Measurements from ENCODE around the gene CDH13.

DNA sequence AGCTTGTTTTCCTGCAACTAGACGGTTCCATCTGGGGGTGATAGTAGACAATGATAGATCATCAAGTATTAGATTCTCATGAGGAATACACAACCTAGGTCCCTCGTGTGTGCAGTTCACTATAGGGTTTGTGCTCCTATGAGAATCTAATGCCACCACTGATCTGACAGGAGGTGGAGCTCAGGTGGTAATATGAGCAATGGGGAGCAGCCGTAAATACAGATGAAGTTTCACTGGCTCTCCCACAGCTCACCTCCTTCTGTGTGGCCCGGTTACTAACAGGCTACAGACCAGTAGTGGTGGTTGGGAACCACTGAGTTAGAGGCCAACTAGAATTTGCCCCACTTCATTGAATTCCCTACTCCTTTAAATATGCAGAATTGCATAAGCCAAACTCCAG lies 1033.5 kb downstream of the CDH13 start:
- TF ChIP-seq, protein P1, sequence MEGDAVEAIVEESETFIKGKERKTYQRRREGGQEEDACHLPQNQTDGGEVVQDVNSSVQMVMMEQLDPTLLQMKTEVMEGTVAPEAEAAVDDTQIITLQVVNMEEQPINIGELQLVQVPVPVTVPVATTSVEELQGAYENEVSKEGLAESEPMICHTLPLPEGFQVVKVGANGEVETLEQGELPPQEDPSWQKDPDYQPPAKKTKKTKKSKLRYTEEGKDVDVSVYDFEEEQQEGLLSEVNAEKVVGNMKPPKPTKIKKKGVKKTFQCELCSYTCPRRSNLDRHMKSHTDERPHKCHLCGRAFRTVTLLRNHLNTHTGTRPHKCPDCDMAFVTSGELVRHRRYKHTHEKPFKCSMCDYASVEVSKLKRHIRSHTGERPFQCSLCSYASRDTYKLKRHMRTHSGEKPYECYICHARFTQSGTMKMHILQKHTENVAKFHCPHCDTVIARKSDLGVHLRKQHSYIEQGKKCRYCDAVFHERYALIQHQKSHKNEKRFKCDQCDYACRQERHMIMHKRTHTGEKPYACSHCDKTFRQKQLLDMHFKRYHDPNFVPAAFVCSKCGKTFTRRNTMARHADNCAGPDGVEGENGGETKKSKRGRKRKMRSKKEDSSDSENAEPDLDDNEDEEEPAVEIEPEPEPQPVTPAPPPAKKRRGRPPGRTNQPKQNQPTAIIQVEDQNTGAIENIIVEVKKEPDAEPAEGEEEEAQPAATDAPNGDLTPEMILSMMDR (IDR thresholded peaks at IDR 0.05) = no peak
- no peak for TF ChIP-seq POLR2A (IDR thresholded peaks at IDR 0.05)

Measured in body of pancreas (tissue), 4 donors.